ENCODE data around the gene RPAP3. TPM values are rescaled to one million over a fixed set of nuclear protein-coding genes. Genes with fewer than 3 reads are reported as not detected.

RPAP3 gene
- total RNA-seq, result 10 to 100 TPM; 41.6 to 41.7 TPM

- no peaks in the 10 kb centered on the region for H3K9me3 Mint-ChIP-seq (ENCODE audit: insufficient read depth)
- no peaks in the 10 kb centered on the region for H3K27me3 Mint-ChIP-seq (ENCODE audit: low read depth)
- ChIA-PET POLR2A (interaction anchor here (0.6 to 3.1 kb wide), 10 partner anchors 10 to 1436 kb away, joined by 3 to 10 read pairs (median 4); no protein-coding TSS in a partner anchor), CTCF (interaction anchor here (0.6 to 15.8 kb wide), 10 partner anchors 9 to 673 kb away, joined by 3 to 297 read pairs (median 6); partner anchors contain the start of gene TMEM106C)
- peak within 1 kb of the TSS; percentile 92 for H3K4me3 Mint-ChIP-seq
- peak; percentile 98 for DNase-seq
- peaks cover 57% of the 10 kb centered on the region for H3K4me1 Mint-ChIP-seq (ENCODE audit: low read depth)
- peak within 1 kb of the TSS; percentile 97 for H3K27ac Mint-ChIP-seq
- ATAC-seq, result peak; percentile 96
- peaks cover 14% of the 10 kb centered on the region for H3K36me3 Mint-ChIP-seq (ENCODE audit: low read depth)
Measured at GRCh38 chr12:47705566-47706425, at the start of gene RPAP3. Gene RPAP3 (minus strand): TSS chr12:47706030. CDS start chr12:47702840, 3,190 bp downstream.

- CTCF ChIA-PET, result interaction anchor here (0.9 to 11.4 kb wide), 17 partner anchors 8 to 209 kb away, joined by 3 to 271 read pairs (median 4); partner anchors contain the start of genes RPAP3, SLC48A1 and TMEM106C
- ATAC-seq, result no peak
- peaks cover 38% of the 10 kb centered on the region for H3K4me1 Mint-ChIP-seq (ENCODE audit: low read depth)
Measured at GRCh38 chr12:47754881-47755280, 49.1 kb upstream of the RPAP3 start.

GRCh38 chr12:47754126-47754525, 48.3 kb upstream of the RPAP3 start:
- Mint-ChIP-seq H3K9me3 (ENCODE audit: insufficient read depth) (no peaks in the 10 kb centered on the region), H3K27me3 (ENCODE audit: low read depth) (peaks cover 4% of the 10 kb centered on the region), H3K36me3 (ENCODE audit: low read depth) (no peaks in the 10 kb centered on the region), H3K4me3 (no peak overlapping the region), H3K27ac (no peak overlapping the region), H3K4me1 (ENCODE audit: low read depth) (peaks cover 30% of the 10 kb centered on the region)
- ChIA-PET POLR2A (interaction anchor here (0.6 to 2.0 kb wide), 2 partner anchors 22 to 65 kb away, joined by 3 to 5 read pairs; partner anchors contain the start of gene HDAC7), CTCF (interaction anchor here (0.9 to 11.4 kb wide), 9 partner anchors 9 to 103 kb away, joined by 3 to 271 read pairs (median 11); partner anchors contain the start of genes RPAP3 and SLC48A1)
- ATAC-seq (no peak), DNase-seq (no peak)

More at GRCh38 chr12:47754881-47755280, 49.1 kb upstream of the RPAP3 start:
- Mint-ChIP-seq H3K27ac (no peak overlapping the region), H3K27me3 (ENCODE audit: low read depth) (peaks cover 4% of the 10 kb centered on the region), H3K36me3 (ENCODE audit: low read depth) (no peaks in the 10 kb centered on the region), H3K9me3 (ENCODE audit: insufficient read depth) (no peaks in the 10 kb centered on the region), H3K4me3 (no peak overlapping the region)
- POLR2A ChIA-PET, result interaction anchor here (0.6 to 2.0 kb wide), 6 partner anchors 12 to 84 kb away, joined by 3 to 9 read pairs (median 5); partner anchors contain the start of gene HDAC7
- DNase-seq, result no peak

- Mint-ChIP-seq H3K36me3 (ENCODE audit: low read depth) (no peaks in the 10 kb centered on the region), H3K4me1 (ENCODE audit: low read depth) (peaks cover 28% of the 10 kb centered on the region), H3K27me3 (ENCODE audit: low read depth) (peaks cover 8% of the 10 kb centered on the region), H3K9me3 (ENCODE audit: insufficient read depth) (no peaks in the 10 kb centered on the region), H3K4me3 (no peak overlapping the region), H3K27ac (no peak overlapping the region)
- ChIA-PET POLR2A (no interaction called here), CTCF (interaction anchor here (1.9 to 11.4 kb wide), 5 partner anchors 10 to 84 kb away, joined by 5 to 271 read pairs (median 17); partner anchors contain the start of gene SLC48A1)
- no peak for DNase-seq
- no peak for ATAC-seq
Measured at GRCh38 chr12:47753021-47754001, 47.5 kb upstream of the RPAP3 start.

GRCh38 chr12:47752552-47752951, 46.7 kb upstream of the RPAP3 start:
- DNase-seq (no peak), ATAC-seq (no peak)
- no peak overlapping the region for H3K4me3 Mint-ChIP-seq
- peaks cover 28% of the 10 kb centered on the region for H3K4me1 Mint-ChIP-seq (ENCODE audit: low read depth)
- H3K27ac Mint-ChIP-seq, result no peak overlapping the region
- POLR2A ChIA-PET, result no interaction called here
- peaks cover 6% of the 10 kb centered on the region for H3K27me3 Mint-ChIP-seq (ENCODE audit: low read depth)
- no peaks in the 10 kb centered on the region for H3K9me3 Mint-ChIP-seq (ENCODE audit: insufficient read depth)
- no peaks in the 10 kb centered on the region for H3K36me3 Mint-ChIP-seq (ENCODE audit: low read depth)
- CTCF ChIA-PET, result interaction anchor here (1.1 to 11.4 kb wide), 4 partner anchors 9 to 86 kb away, joined by 3 to 271 read pairs (median 102); partner anchors contain the start of gene SLC48A1

- Mint-ChIP-seq H3K4me3 (no peak overlapping the region), H3K9me3 (ENCODE audit: insufficient read depth) (no peaks in the 10 kb centered on the region), H3K27ac (peak overlapping the region; percentile 4), H3K27me3 (ENCODE audit: low read depth) (peaks cover 6% of the 10 kb centered on the region), H3K4me1 (ENCODE audit: low read depth) (peaks cover 24% of the 10 kb centered on the region), H3K36me3 (ENCODE audit: low read depth) (no peaks in the 10 kb centered on the region)
- POLR2A ChIA-PET, result no interaction called here
- no peak for ATAC-seq
- CTCF ChIA-PET, result interaction anchor here (1.1 to 9.2 kb wide), 3 partner anchors 10 to 87 kb away, joined by 3 to 189 read pairs (median 15); partner anchors contain the start of gene SLC48A1
- DNase-seq, result no peak
Measured at GRCh38 chr12:47752121-47752520, 46.3 kb upstream of the RPAP3 start.

GRCh38 chr12:47751561-47751960, 45.7 kb upstream of the RPAP3 start:
- H3K36me3 Mint-ChIP-seq (ENCODE audit: low read depth), result no peaks in the 10 kb centered on the region
- H3K27me3 Mint-ChIP-seq (ENCODE audit: low read depth), result peaks cover 7% of the 10 kb centered on the region
- ChIA-PET POLR2A (no interaction called here), CTCF (interaction anchor here (1.1 to 9.2 kb wide), 3 partner anchors 10 to 87 kb away, joined by 3 to 189 read pairs (median 15); partner anchors contain the start of gene SLC48A1)
- H3K9me3 Mint-ChIP-seq (ENCODE audit: insufficient read depth), result no peaks in the 10 kb centered on the region
- no peak overlapping the region for H3K4me3 Mint-ChIP-seq
- peaks cover 20% of the 10 kb centered on the region for H3K4me1 Mint-ChIP-seq (ENCODE audit: low read depth)
- DNase-seq, result no peak
- no peak for ATAC-seq
- no peak overlapping the region for H3K27ac Mint-ChIP-seq

GRCh38 chr12:47750916-47751470, 45.2 kb upstream of the RPAP3 start:
- ATAC-seq (no peak), DNase-seq (no peak)
- Mint-ChIP-seq H3K9me3 (ENCODE audit: insufficient read depth) (no peaks in the 10 kb centered on the region), H3K4me1 (ENCODE audit: low read depth) (peaks cover 15% of the 10 kb centered on the region), H3K36me3 (ENCODE audit: low read depth) (no peaks in the 10 kb centered on the region), H3K27me3 (ENCODE audit: low read depth) (peaks cover 7% of the 10 kb centered on the region), H3K27ac (no peak overlapping the region), H3K4me3 (no peak overlapping the region)
- POLR2A ChIA-PET, result no interaction called here
- CTCF ChIA-PET, result interaction anchor here (3.0 kb wide), 1 partner anchor 9 kb away, joined by 15 read pairs; no protein-coding TSS in a partner anchor

GRCh38 chr12:47750229-47750798, 44.5 kb upstream of the RPAP3 start:
- H3K4me1 Mint-ChIP-seq (ENCODE audit: low read depth), result peaks cover 8% of the 10 kb centered on the region
- no peak overlapping the region for H3K27ac Mint-ChIP-seq
- no peaks in the 10 kb centered on the region for H3K9me3 Mint-ChIP-seq (ENCODE audit: insufficient read depth)
- ChIA-PET POLR2A (no interaction called here), CTCF (interaction anchor here (3.0 kb wide), 1 partner anchor 8 kb away, joined by 15 read pairs; no protein-coding TSS in a partner anchor)
- ATAC-seq (no peak), DNase-seq (no peak)
- H3K4me3 Mint-ChIP-seq, result no peak overlapping the region
- peaks cover 7% of the 10 kb centered on the region for H3K27me3 Mint-ChIP-seq (ENCODE audit: low read depth)
- no peaks in the 10 kb centered on the region for H3K36me3 Mint-ChIP-seq (ENCODE audit: low read depth)

GRCh38 chr12:47748899-47749298, 43.1 kb upstream of the RPAP3 start:
- ATAC-seq (no peak), DNase-seq (no peak)
- H3K27me3 Mint-ChIP-seq (ENCODE audit: low read depth), result peaks cover 15% of the 10 kb centered on the region
- ChIA-PET CTCF (interaction anchor here (2.3 kb wide), 1 partner anchor 18 kb away, joined by 14 read pairs; no protein-coding TSS in a partner anchor), POLR2A (interaction anchor here (0.5 to 0.6 kb wide), 2 partner anchors 16 to 437 kb away, joined by 3 read pairs; no protein-coding TSS in a partner anchor)
- no peaks in the 10 kb centered on the region for H3K36me3 Mint-ChIP-seq (ENCODE audit: low read depth)
- no peaks in the 10 kb centered on the region for H3K9me3 Mint-ChIP-seq (ENCODE audit: insufficient read depth)
- no peak overlapping the region for H3K27ac Mint-ChIP-seq
- no peak overlapping the region for H3K4me3 Mint-ChIP-seq
- peaks cover 3% of the 10 kb centered on the region for H3K4me1 Mint-ChIP-seq (ENCODE audit: low read depth)

Measured in activated CD8-positive, alpha-beta T cell treated with anti-CD3 and anti-CD28 coated beads, Interleukin-2, amount 10 ng/mL, durations not matched to agents 7 days and 5 days (primary cell).